ENCODE results near the gene SOHLH1. TPM values are rescaled to one million over a fixed set of nuclear protein-coding genes. Genes with fewer than 3 reads are reported as not detected.

Gene SOHLH1
- total RNA-seq, 1 donor from 2014 or later, result not detected

GRCh38 chr9:135719472-135719871 lies 20.2 kb upstream of the SOHLH1 start:
- no peak overlapping the region for H3K27ac Mint-ChIP-seq
- no peaks in the 10 kb centered on the region for H3K36me3 Mint-ChIP-seq (ENCODE audit: low read depth)
- ChIA-PET POLR2A (no interaction called here), CTCF (no interaction called here)
- TF ChIP-seq, protein P1, sequence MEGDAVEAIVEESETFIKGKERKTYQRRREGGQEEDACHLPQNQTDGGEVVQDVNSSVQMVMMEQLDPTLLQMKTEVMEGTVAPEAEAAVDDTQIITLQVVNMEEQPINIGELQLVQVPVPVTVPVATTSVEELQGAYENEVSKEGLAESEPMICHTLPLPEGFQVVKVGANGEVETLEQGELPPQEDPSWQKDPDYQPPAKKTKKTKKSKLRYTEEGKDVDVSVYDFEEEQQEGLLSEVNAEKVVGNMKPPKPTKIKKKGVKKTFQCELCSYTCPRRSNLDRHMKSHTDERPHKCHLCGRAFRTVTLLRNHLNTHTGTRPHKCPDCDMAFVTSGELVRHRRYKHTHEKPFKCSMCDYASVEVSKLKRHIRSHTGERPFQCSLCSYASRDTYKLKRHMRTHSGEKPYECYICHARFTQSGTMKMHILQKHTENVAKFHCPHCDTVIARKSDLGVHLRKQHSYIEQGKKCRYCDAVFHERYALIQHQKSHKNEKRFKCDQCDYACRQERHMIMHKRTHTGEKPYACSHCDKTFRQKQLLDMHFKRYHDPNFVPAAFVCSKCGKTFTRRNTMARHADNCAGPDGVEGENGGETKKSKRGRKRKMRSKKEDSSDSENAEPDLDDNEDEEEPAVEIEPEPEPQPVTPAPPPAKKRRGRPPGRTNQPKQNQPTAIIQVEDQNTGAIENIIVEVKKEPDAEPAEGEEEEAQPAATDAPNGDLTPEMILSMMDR (IDR thresholded peaks at IDR 0.05), result no peak
- H3K9me3 Mint-ChIP-seq, result no peaks in the 10 kb centered on the region
- DNase-seq (no peak), ATAC-seq (ENCODE audit: low read depth) (no peak)
- no peak overlapping the region for H3K4me3 Mint-ChIP-seq
- H3K4me1 Mint-ChIP-seq, result no peaks in the 10 kb centered on the region
- H3K27me3 Mint-ChIP-seq, result peaks cover 24% of the 10 kb centered on the region
- intact Hi-C loops (cut with micrococcal nuclease), result no loop called here

DNA sequence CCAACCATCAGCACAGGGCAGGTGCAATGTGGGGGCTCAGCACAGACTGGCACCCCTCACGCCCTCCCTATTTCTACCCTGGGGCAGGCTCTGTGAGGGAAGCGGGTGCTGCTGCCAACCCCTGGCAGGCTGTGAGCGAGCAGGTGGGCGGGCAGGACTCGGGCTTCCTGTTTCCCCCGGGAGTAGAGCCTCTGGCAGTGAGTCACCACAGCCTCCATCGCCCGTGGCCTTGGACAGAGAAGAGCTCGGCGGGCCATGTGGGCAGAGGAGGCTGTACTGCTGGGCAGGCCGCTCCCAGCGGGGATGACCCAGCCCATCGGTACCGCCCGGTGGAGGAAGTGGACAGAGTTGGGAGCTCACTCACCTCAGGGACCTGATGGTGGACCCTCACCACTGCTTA lies 19.3 kb upstream of the SOHLH1 start:
- peaks cover 27% of the 10 kb centered on the region for H3K27me3 Mint-ChIP-seq
- CTCF ChIA-PET, result no interaction called here
- POLR2A ChIA-PET, result no interaction called here
- no peaks in the 10 kb centered on the region for H3K4me1 Mint-ChIP-seq
- DNase-seq, result no peak
- H3K9me3 Mint-ChIP-seq, result no peaks in the 10 kb centered on the region
- H3K27ac Mint-ChIP-seq, result no peak overlapping the region
- no peak overlapping the region for H3K4me3 Mint-ChIP-seq
- intact Hi-C loops (cut with micrococcal nuclease), result no loop called here
- H3K36me3 Mint-ChIP-seq (ENCODE audit: low read depth), result no peaks in the 10 kb centered on the region
- TF ChIP-seq, protein P1 (IDR thresholded peaks at IDR 0.05), result no peak
- no peak for ATAC-seq (ENCODE audit: low read depth)

DNA sequence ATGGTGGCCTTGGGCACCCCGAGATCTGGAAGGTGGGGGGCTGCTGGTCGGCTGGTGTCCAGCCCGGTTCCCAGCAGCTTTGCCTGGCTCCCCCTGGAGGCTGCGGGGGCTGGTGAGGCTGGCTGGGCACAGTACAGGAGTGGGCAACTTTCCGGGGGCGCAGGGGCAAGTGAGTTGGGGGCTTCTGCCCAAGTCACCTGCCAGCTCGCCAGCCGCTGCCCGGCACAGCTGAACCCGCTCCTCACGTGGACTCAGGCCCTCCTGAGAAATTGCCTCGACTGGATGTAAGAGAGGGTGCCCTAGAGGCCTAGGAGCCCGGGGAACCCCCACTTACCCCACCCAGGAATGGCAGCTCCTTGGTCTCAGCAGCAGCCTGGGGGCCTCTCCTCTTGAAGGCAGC lies 18.1 kb upstream of the SOHLH1 start:
- ChIA-PET CTCF (no interaction called here), POLR2A (no interaction called here)
- Mint-ChIP-seq H3K27ac (no peak overlapping the region), H3K4me1 (no peaks in the 10 kb centered on the region), H3K9me3 (no peaks in the 10 kb centered on the region), H3K4me3 (no peak overlapping the region), H3K36me3 (ENCODE audit: low read depth) (no peaks in the 10 kb centered on the region), H3K27me3 (peaks cover 35% of the 10 kb centered on the region)
- DNase-seq (no peak), ATAC-seq (ENCODE audit: low read depth) (no peak)
- intact Hi-C loops (cut with micrococcal nuclease), result no loop called here
- TF ChIP-seq, protein P1 (IDR thresholded peaks at IDR 0.05), result no peak

DNA sequence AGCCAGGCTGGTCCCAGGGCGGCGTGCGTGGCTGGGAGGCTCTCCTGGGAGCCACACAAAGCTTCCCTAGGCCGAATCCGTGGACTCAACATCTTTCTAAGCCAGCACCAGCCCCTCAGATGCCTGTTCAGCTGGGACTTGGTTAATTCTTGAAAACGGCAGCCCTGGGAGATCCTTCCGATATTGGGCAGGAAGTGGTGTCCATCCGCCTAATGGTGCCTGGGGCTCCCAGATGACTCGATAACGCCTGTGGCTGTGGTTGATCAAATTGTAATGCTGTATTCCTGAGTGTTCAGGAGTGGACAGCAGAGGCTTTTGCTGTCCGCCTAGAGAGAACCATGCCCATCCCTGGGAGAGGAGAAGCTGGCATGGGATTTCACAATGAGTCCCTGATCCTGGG lies 16.8 kb upstream of the SOHLH1 start:
- TF ChIP-seq, protein P1 (IDR thresholded peaks at IDR 0.05), result no peak
- Mint-ChIP-seq H3K4me3 (no peak overlapping the region), H3K4me1 (no peaks in the 10 kb centered on the region), H3K27me3 (peaks cover 36% of the 10 kb centered on the region), H3K27ac (no peak overlapping the region), H3K9me3 (no peaks in the 10 kb centered on the region), H3K36me3 (ENCODE audit: low read depth) (no peaks in the 10 kb centered on the region)
- ATAC-seq (ENCODE audit: low read depth) (no peak), DNase-seq (no peak)
- ChIA-PET POLR2A (no interaction called here), CTCF (no interaction called here)
- intact Hi-C loops (cut with micrococcal nuclease), result no loop called here

DNA sequence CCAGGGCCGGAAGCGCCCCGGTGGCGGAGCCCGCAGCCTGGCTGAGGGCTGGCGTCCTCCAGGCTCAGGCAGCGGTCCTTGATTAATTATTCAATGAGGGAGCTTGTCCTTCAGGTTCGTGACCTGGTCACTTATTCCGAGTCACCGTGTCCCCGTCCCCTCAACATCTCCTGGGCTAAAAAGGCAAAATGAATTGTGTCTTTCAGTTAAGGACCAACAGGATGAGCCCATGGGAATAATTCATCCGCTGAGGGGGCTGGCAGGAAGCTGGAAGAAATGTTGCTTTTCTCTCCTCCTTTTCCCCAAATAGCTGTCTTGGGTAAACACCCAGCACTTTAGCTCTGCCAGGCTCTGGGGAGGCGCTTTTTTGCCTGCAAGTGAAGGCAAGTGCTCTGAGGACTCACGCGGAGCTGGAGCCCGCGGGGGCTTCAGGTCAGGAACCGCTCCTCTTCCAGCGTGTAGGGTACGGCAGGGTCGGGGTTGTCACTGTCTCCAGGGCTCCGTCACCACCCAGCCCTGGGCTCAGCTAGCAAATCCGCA lies 15.8 kb upstream of the SOHLH1 start:
- Mint-ChIP-seq H3K27ac (no peak overlapping the region), H3K4me3 (no peak overlapping the region), H3K27me3 (peaks cover 36% of the 10 kb centered on the region), H3K4me1 (no peaks in the 10 kb centered on the region), H3K36me3 (ENCODE audit: low read depth) (no peaks in the 10 kb centered on the region), H3K9me3 (no peaks in the 10 kb centered on the region)
- ATAC-seq (ENCODE audit: low read depth) (no peak), DNase-seq (no peak)
- TF ChIP-seq, protein P1 (IDR thresholded peaks at IDR 0.05), result no peak
- ChIA-PET CTCF (no interaction called here), POLR2A (no interaction called here)
- intact Hi-C loops (cut with micrococcal nuclease), result no loop called here
